ENCODE results near the gene EDC4. TPM values are rescaled to one million over a fixed set of nuclear protein-coding genes. Genes with fewer than 3 reads are reported as not detected.

The EDC4 gene
- total and polyA plus RNA-seq, 7 donors = 21.1 to 52.1 (median 33.8) TPM

GRCh38 chr16:67856927-67857546 is 15.8 kb upstream of the EDC4 start:
- no peak overlapping the region for H3K4me3 ChIP-seq
- peaks cover 0 to 17% of the 10 kb centered on the region in 2 donors for H3K36me3 ChIP-seq (ENCODE audit: insufficient read depth in 1 of 2, low read depth in 1 of 2)
- ATAC-seq (no peak), DNase-seq (peak in 1 of 2 donors; percentile 47)
- H3K27ac ChIP-seq = peak overlapping the region; percentile 87
- 74 to 84% (median 81%) methylated on average over 5 of the region's 5 CpGs for WGBS, 3 donors
- no peak for TF ChIP-seq CTCF (IDR thresholded peaks at IDR 0.05)
- no peaks in the 10 kb centered on the region for H3K9me3 ChIP-seq
- peaks cover 74% of the 10 kb centered on the region for H3K4me1 ChIP-seq
- intact Hi-C loops (cut with DNase I) = no loop called here
- H3K27me3 ChIP-seq (ENCODE audit: insufficient read depth in 3 of 3, low read length in 2 of 3) = no peaks in the 10 kb centered on the region

- no peak for TF ChIP-seq CTCF (IDR thresholded peaks at IDR 0.05)
- 20 to 33% (median 23%) methylated on average over 3 of the region's 3 CpGs for WGBS, 3 donors
- H3K9me3 ChIP-seq = no peaks in the 10 kb centered on the region
- no peak overlapping the region for H3K4me3 ChIP-seq
- peaks cover 80% of the 10 kb centered on the region for H3K4me1 ChIP-seq
- ATAC-seq (peak; percentile 91 to 95 (median 92)), DNase-seq (peak; percentile 83 to 92)
- intact Hi-C loops (cut with DNase I) = no loop called here
- no peaks in the 10 kb centered on the region for H3K27me3 ChIP-seq (ENCODE audit: insufficient read depth in 3 of 3, low read length in 2 of 3)
- H3K36me3 ChIP-seq (ENCODE audit: insufficient read depth in 1 of 2, low read depth in 1 of 2) = peaks cover 0 to 17% of the 10 kb centered on the region in 2 donors
- peak overlapping the region; percentile 87 for H3K27ac ChIP-seq
These were observed 15.2 kb upstream of the EDC4 start for GRCh38 chr16:67857547-67858233.

GRCh38 chr16:67858500-67858899 is 14.4 kb upstream of the EDC4 start:
- peak in 1 of 2 donors; percentile 36 for DNase-seq
- Histone ChIP-seq H3K4me1 (peaks cover 87% of the 10 kb centered on the region), H3K4me3 (no peak overlapping the region), H3K9me3 (no peaks in the 10 kb centered on the region), H3K36me3 (ENCODE audit: insufficient read depth in 1 of 2, low read depth in 1 of 2) (peaks cover 0 to 14% of the 10 kb centered on the region in 2 donors), H3K27me3 (ENCODE audit: insufficient read depth in 3 of 3, low read length in 2 of 3) (no peaks in the 10 kb centered on the region), H3K27ac (peak overlapping the region; percentile 87)
- intact Hi-C loops (cut with DNase I) = no loop called here
- ATAC-seq = peak in 2 of 4 donors; percentile 5 to 12
- no peak for TF ChIP-seq CTCF (IDR thresholded peaks at IDR 0.05)
- WGBS, 3 donors = 32 to 64% (median 41%) methylated on average over 4 of the region's 4 CpGs

- ATAC-seq = peak in 2 of 4 donors; percentile 13 to 30
- Histone ChIP-seq H3K9me3 (no peaks in the 10 kb centered on the region), H3K4me1 (peaks cover 91% of the 10 kb centered on the region), H3K27me3 (ENCODE audit: insufficient read depth in 3 of 3, low read length in 2 of 3) (no peaks in the 10 kb centered on the region), H3K36me3 (ENCODE audit: insufficient read depth in 1 of 2, low read depth in 1 of 2) (peaks cover 0 to 20% of the 10 kb centered on the region in 2 donors), H3K27ac (peak overlapping the region; percentile 92), H3K4me3 (no peak overlapping the region)
- intact Hi-C loops (cut with DNase I) = no loop called here
- 38 to 57% (median 47%) methylated on average over 8 of the region's 8 CpGs for WGBS, 3 donors
- no peak for TF ChIP-seq CTCF (IDR thresholded peaks at IDR 0.05)
- peak in 1 of 2 donors; percentile 41 for DNase-seq
These were observed 12.1 kb upstream of the EDC4 start for GRCh38 chr16:67860589-67861398.

Data from psoas muscle (tissue), 8 donors.